ENCODE measurements around the gene ST7. TPM values are rescaled to one million over a fixed set of nuclear protein-coding genes. Genes with fewer than 3 reads are reported as not detected.

The ST7 gene
- total RNA-seq, 1 experiment from 2014 or later, result 12.4 TPM

- TF ChIP-seq KAT7 (CRISPR knock-in tag; IDR thresholded peaks at IDR 0.05; ENCODE audit: borderline replicate concordance), result no peak
- no peak for TF ChIP-seq ZBTB21 (CRISPR knock-in tag; IDR thresholded peaks at IDR 0.05; ENCODE audit: borderline replicate concordance)
- no peak for TF ChIP-seq TP53 (CRISPR knock-in tag; IDR thresholded peaks at IDR 0.05)
These were observed 108.5 kb downstream of the ST7 start (continued) for GRCh38 chr7:117061751-117062150.

DNA sequence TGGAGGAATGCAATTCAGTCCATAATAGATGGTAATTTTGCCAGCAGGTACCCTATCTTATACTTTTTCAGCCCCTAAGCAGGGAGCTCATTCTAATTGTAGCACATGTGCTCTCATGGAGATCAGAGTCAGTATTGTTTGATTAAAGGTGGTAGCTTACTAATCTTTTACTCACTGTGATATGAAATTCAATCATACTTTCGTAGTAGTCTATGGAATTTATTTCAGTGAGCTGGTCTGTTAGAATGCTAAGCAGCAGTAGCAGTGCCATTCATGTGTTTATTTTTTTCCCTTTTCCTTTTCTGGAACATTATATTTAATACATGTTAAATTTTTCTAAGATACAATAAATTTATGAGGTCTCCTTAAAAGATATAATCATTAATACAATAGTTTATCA, 109.0 kb downstream of the ST7 start:
- no peaks in the 10 kb centered on the region for H3K36me3 Mint-ChIP-seq
- TF ChIP-seq NFYB (CRISPR knock-in tag; conservative IDR thresholded peaks at IDR 0.05; ENCODE audit: low read depth), result no peak
- TF ChIP-seq EMX1 (CRISPR knock-in tag; IDR thresholded peaks at IDR 0.05), result no peak
- TF ChIP-seq ATF2 (CRISPR knock-in tag; IDR thresholded peaks at IDR 0.05; ENCODE audit: borderline replicate concordance, low read depth), result no peak
- no peak for TF ChIP-seq SMAD3 (CRISPR knock-in tag; IDR thresholded peaks at IDR 0.05; ENCODE audit: borderline replicate concordance)
- no peak for TF ChIP-seq OVOL2 (CRISPR knock-in tag; IDR thresholded peaks at IDR 0.05; ENCODE audit: borderline replicate concordance)
- no peak for TF ChIP-seq AFF4 (CRISPR knock-in tag; IDR thresholded peaks at IDR 0.05; ENCODE audit: borderline replicate concordance)
- no peak for TF ChIP-seq GABPB1 (CRISPR knock-in tag; IDR thresholded peaks at IDR 0.05)
- no peak for TF ChIP-seq NFATC4 (CRISPR knock-in tag; IDR thresholded peaks at IDR 0.05)
- TF ChIP-seq JAZF1 (CRISPR knock-in tag; IDR thresholded peaks at IDR 0.05), result no peak
- TF ChIP-seq AR (CRISPR knock-in tag; IDR thresholded peaks at IDR 0.05), result no peak
- no peak for TF ChIP-seq FOXJ3 (CRISPR knock-in tag; IDR thresholded peaks at IDR 0.05; ENCODE audit: borderline replicate concordance)
- no peak for TF ChIP-seq ELF4 (CRISPR knock-in tag; IDR thresholded peaks at IDR 0.05; ENCODE audit: low read depth)
- TF ChIP-seq HMGA2 (CRISPR knock-in tag; IDR thresholded peaks at IDR 0.05), result no peak
- TF ChIP-seq, protein P1, sequence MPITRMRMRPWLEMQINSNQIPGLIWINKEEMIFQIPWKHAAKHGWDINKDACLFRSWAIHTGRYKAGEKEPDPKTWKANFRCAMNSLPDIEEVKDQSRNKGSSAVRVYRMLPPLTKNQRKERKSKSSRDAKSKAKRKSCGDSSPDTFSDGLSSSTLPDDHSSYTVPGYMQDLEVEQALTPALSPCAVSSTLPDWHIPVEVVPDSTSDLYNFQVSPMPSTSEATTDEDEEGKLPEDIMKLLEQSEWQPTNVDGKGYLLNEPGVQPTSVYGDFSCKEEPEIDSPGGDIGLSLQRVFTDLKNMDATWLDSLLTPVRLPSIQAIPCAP (CRISPR knock-in tag; IDR thresholded peaks at IDR 0.05), result no peak
- no peak for TF ChIP-seq USF2 (CRISPR knock-in tag; IDR thresholded peaks at IDR 0.05)
- TF ChIP-seq SOX15 (CRISPR knock-in tag; IDR thresholded peaks at IDR 0.05), result no peak
- no peak for TF ChIP-seq SMAD4 (CRISPR knock-in tag; IDR thresholded peaks at IDR 0.05)
- ATAC-seq (no peak), DNase-seq (ENCODE audit: low spot score) (no peak)
- H3K9me3 Mint-ChIP-seq, result no peaks in the 10 kb centered on the region
- H3K4me3 Mint-ChIP-seq, result no peak overlapping the region
- no peak overlapping the region for H3K27ac Mint-ChIP-seq
- POLR2A ChIA-PET, result interaction anchor here (0.6 kb wide), 1 partner anchor 759 kb away, joined by 3 read pairs; no protein-coding TSS in a partner anchor
- no peaks in the 10 kb centered on the region for H3K27me3 Mint-ChIP-seq (ENCODE audit: low read depth)
- CTCF ChIA-PET, result no interaction called here
- peaks cover 22% of the 10 kb centered on the region for H3K4me1 Mint-ChIP-seq

Measured in WTC11 (cell line).